ENCODE results near the gene PMEPA1.

Gene PMEPA1

GRCh38 chr20:57736738-57737347 is 27.0 kb upstream of the PMEPA1 start:
- DNase-seq: no peak

DNA sequence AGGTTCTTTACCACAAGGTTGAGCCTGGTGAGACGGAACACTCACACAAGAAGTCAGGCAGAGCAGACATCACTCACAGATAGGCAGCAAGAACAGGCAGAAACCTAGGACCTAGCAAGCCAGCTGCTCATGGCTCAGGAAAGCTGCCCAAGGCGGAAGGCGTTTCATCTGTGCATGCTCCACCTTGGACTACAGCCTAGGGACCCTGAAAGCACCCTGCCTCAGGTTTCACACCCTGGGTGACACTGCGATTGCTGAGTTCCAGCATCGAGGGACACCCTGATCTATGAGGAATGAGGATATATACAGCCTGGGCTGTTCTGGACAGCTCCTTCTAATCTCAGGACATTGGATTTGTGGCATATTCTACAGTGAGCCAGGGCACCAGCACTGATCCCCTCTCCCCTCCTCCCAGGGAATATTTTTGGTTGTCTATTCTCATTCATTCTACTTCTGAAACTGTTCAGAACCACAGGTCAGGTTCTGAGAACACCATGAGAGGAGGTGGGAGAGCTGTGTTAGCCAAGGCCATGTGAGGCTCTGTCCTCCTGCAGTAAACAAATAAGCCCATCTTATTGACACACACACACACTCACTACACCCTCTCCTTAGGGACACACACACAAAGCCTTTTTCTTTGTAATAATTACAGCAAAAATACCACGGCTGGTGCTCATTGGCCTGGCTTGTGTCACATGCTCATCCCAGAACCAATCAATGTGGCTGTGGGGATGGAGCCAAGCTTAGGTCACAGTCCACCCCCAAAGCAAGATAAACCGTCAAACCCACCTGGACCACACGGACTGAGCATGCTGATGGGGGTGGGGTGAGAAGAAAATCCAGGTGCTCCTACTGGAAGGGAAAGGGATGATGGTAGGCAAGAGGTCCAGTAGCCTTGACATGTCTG is 26.3 kb upstream of the PMEPA1 start:
- peak; percentile 3 for DNase-seq

DNA sequence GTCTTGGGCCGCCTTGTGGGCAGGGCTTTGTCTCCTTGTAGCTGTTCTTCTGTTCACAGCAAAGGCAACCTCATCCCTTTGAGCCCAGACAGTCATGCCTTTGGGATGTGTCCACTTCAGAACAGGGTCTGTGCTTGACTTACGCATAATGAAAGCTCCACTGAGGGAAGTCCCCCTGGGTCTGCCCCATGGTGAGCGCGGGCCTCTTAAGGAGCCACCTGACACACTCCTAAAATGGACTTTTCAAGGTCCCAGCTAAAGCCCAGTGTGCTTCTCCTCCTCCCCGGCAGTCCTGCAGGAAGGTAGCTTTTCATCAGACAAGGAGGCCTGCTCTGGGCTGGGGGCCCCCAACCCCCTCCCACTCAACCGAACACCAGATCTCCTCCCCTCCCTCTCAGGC is 24.9 kb upstream of the PMEPA1 start:
- DNase-seq: no peak

- no peak for DNase-seq
Measured at GRCh38 chr20:57732226-57732625, 22.4 kb upstream of the PMEPA1 start.

DNA sequence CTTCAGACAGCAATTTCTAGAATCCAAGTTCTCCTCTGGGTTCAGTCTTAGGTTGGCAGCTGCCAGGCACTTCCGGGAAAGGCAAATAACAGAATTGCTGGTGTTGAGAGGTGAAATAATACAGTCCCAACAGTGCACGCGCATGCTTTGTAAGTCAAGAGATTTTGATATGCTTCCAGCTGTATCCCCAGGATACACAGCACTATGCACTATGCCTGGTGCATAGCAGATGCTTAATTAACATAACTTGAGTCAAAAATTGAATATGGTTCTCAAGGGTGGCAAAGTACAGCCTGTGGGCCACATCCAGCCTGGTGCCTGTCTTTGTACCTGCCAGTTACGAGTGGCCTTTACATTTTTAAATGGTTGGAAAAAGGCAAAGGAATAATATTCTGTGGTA is 18.9 kb upstream of the PMEPA1 start:
- peak; percentile 21 for DNase-seq

- peak; percentile 36 for DNase-seq
Measured at GRCh38 chr20:57727863-57728262, 18.0 kb upstream of the PMEPA1 start.

GRCh38 chr20:57725636-57726035 is 15.8 kb upstream of the PMEPA1 start:
- DNase-seq: no peak

- no peak for DNase-seq
Measured at GRCh38 chr20:57724610-57725405, 15.0 kb upstream of the PMEPA1 start.

DNA sequence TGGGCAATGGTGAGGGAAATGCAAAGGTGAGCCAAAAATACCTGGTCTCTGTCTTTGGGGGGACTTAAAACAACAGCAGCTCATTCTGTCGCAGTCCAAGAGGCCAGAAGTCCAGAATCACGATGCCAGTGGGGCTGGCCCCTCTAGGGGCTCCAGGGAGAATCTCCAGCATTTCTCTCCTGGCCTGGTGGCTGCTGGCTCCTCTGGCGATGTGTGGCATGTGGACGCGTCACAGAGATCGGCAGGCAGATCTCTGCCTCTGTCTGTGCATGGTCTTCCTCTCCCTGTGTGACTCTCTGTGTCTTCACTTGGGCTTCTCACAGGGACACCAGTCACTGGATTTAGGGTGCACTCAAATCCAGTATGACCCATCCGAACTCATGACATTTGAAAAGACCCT is 14.0 kb upstream of the PMEPA1 start:
- DNase-seq: no peak

- DNase-seq: no peak
Measured at GRCh38 chr20:57719951-57720350, 10.1 kb upstream of the PMEPA1 start.

GRCh38 chr20:57718490-57719009 is 8.7 kb upstream of the PMEPA1 start:
- peak; percentile 96 for DNase-seq

DNA sequence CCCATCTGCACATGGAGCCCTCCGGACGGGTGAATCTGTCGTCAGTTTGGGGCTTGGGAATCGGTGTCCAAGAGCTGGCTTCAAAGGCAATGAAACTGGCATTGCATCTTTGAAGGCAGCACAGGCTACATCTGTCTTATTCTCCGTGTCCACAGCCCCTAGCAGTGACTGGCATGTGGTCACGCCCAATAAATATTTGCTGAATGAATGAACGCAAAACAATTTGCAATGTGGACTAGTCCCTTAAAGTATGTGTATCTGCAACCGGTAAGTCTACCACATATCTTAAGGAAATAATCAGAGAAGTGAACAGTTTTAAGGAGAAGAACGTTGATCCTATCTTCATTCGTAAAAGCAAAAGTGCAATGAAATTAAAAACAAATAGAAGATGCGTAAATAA is 8.0 kb upstream of the PMEPA1 start:
- peak; percentile 59 for DNase-seq

DNA sequence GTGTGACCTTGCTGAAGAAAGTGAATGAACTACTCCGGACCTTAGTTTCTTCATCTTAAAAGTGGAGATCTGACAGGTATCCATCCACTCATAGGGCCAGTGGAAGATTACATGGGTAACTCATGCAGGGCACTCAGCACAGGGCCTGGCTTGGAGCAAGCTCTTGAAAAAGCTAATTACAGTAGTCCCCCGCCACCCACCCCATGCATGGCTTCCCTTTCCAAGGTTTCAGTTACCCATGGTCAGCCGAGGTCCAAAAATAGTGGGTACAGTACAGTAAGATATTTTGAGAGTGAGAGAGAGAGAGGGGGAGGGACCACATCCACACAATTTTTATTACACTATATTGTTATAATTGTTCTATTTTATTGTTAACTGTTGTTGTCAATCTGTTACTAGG is 7.1 kb upstream of the PMEPA1 start:
- DNase-seq: no peak

- no peak for DNase-seq
Measured at GRCh38 chr20:57716202-57716601, 6.4 kb upstream of the PMEPA1 start.

- DNase-seq: no peak
Measured at GRCh38 chr20:57715268-57715904, 5.6 kb upstream of the PMEPA1 start.

GRCh38 chr20:57714409-57715267 is 4.8 kb upstream of the PMEPA1 start:
- DNase-seq: no peak

DNA sequence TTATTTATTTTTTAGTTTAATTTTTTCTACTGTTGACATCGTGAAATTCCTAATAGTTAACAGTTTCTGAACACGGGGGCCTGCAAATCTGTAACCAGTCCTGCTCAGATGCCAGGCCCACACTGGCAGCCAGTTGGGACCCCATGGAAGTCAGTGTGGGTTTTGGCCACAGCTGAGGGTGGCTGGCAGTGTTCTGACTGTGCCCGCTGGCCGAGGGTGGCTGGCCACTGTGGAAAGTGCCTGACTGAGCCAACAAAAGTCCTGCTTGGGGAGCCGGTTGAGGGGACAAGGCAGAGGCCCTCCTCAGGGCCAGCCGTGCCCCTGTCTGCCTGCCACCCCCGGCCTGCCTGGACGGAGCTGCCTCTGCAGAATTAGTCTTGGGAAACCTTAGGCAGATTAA is 4.1 kb upstream of the PMEPA1 start:
- no peak for DNase-seq

GRCh38 chr20:57713505-57713903 is 3.7 kb upstream of the PMEPA1 start:
- no peak for DNase-seq

- DNase-seq: no peak
Measured at GRCh38 chr20:57712851-57713504, 3.2 kb upstream of the PMEPA1 start.

GRCh38 chr20:57712341-57712740 is 2.5 kb upstream of the PMEPA1 start:
- DNase-seq: no peak

DNA sequence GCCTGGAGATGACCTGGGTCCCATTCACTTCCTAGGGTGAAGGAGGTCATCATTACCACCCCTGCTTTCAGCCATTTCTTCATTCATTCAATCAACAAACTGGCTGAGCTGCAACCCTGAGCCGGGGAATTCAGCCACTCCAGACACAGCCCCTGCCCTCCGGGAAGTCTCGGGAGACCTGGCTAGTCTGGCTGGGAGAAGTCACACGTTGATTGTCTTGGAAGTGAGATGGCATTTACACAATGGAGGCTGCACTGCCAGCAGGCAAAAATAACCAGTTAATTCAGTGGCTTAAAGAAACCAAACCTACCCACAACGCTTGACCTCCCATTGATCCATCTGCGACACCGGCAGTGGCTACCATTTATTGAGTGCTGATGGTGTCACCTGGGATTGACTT is 2.0 kb upstream of the PMEPA1 start:
- no peak for DNase-seq
